ENCODE measurements around the gene PLRG1.

PLRG1 gene

GRCh38 chr4:154517591-154517990, 32.6 kb downstream of the PLRG1 start:
- DNase-seq, result no peak

- DNase-seq, result no peak
Observed at GRCh38 chr4:154516318-154517029, 33.7 kb downstream of the PLRG1 start.

- DNase-seq, result no peak
Observed at GRCh38 chr4:154511981-154512380, 38.2 kb downstream of the PLRG1 start.

- no peak for DNase-seq
Observed at GRCh38 chr4:154511548-154511947, 38.7 kb downstream of the PLRG1 start.

- no peak for DNase-seq
Observed at GRCh38 chr4:154507156-154507555, 43.0 kb downstream of the PLRG1 start.

GRCh38 chr4:154506253-154506652, 43.9 kb downstream of the PLRG1 start:
- no peak for DNase-seq

- no peak for DNase-seq
Observed at GRCh38 chr4:154503598-154503997, 46.6 kb downstream of the PLRG1 start.

- no peak for DNase-seq
Observed at GRCh38 chr4:154502111-154502510, 48.1 kb downstream of the PLRG1 start.

GRCh38 chr4:154497889-154498288, 52.3 kb downstream of the PLRG1 start:
- no peak for DNase-seq

- DNase-seq, result no peak
Observed at GRCh38 chr4:154495867-154496266, 54.3 kb downstream of the PLRG1 start.

GRCh38 chr4:154492288-154492687, 57.9 kb downstream of the PLRG1 start:
- DNase-seq, result no peak

GRCh38 chr4:154491341-154492271, 58.6 kb downstream of the PLRG1 start, which contains the start of gene DCHS2:
TSS of gene DCHS2 (minus strand) at chr4:154491799. CDS start at chr4:154491355, 444 bp downstream.
- DNase-seq, result peak in 1 of 5 donors; percentile 4

GRCh38 chr4:154490583-154491340, 59.4 kb downstream of the PLRG1 start:
- DNase-seq, result peak in 1 of 5 donors; percentile 8

- DNase-seq, result no peak
Observed at GRCh38 chr4:154490234-154490582, 60.0 kb downstream of the PLRG1 start.

GRCh38 chr4:154489558-154490233, 60.5 kb downstream of the PLRG1 start:
- DNase-seq, result no peak

- DNase-seq, result no peak
Observed at GRCh38 chr4:154487145-154487544, 63.1 kb downstream of the PLRG1 start.

GRCh38 chr4:154485127-154485773, 65.0 kb downstream of the PLRG1 start:
- no peak for DNase-seq
